Adrenal gland (tissue), 5 donors: Measurements from ENCODE around the gene TPD52L1.

ENCODE experiments used
- CTCF ChIP-seq, 6 experiments: fragments of 450-650 bp in 4 of 6; fragments of 200-600 bp in 2 of 6; sonication (generic) in 1 of 6; IDR thresholded peaks; 1 replicate in 5 of 6; 2 replicates in 1 of 6; pipeline versions ENCODE4 v1.5.1 to v1.8.0; 2016 to 2021; ENCODE audit warnings: antibody characterized with exemption in 6 of 6, mild to moderate bottlenecking in 2 of 6, moderate library complexity in 1 of 6
- POLR2A ChIP-seq, 2 donors: fragments of 450-650 bp; IDR thresholded peaks; one replicate each; pipeline ENCODE4 v1.6.1; 2017; ENCODE audit warnings: antibody characterized with exemption in 2 of 2, mild to moderate bottlenecking in 2 of 2, moderate library complexity in 1 of 2
- donor health status: DM: no; HTN: no; CAD: no.

DNA sequence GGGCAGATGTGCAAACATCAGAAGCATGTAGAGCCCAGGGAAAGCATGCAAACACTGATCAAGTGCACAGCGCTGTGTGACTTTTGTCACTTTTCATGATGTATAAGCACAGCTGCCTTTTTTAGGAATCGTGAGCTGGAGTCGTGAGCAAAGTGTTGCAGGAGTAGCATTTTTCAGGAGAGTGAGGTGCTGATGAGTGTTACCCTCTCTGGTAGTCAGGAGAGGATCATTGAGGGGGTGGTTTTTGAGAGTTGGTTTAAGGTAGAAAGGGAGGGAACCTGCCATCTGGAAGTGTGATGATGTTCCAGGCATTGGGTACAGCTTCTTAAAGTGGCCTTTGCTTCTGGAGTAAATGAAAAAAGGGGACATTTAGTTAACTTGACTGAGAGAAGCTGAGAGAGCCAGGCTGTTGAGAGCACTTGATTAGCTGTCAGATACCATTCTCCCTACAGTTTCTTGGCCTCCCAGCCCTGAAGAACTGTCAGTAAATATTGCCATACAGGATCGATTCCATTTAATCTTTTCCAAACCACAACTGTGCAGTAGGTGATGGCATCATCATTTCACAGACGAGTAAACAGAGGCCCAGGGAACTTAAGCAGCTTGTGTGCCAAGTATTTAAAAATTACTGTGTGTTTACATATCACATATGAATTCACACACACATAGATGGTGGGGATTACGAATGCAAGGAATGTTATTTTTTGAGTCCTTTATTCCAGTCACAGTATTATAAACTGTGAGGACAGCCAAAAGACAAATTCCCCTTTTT lies 28.9 kb downstream of the TPD52L1 start:
- TF ChIP-seq POLR2A (IDR thresholded peaks at IDR 0.05), result no peak
- TF ChIP-seq CTCF (IDR thresholded peaks at IDR 0.05), result no peak
